ENCODE data around the gene TMED7.

TMED7 gene

GRCh38 chr5:115627295-115627865, 1.5 kb upstream of the TMED7 start:
- no peak for DNase-seq (ENCODE audit: low spot score)

- DNase-seq (ENCODE audit: low spot score), result no peak
Observed at GRCh38 chr5:115626445-115626823, 598 bp upstream of the TMED7 start.

GRCh38 chr5:115624994-115625393, 842 bp downstream of the TMED7 start:
- DNase-seq (ENCODE audit: low spot score), result no peak

GRCh38 chr5:115623658-115624057, 2.2 kb downstream of the TMED7 start:
- DNase-seq (ENCODE audit: low spot score), result no peak

- no peak for DNase-seq (ENCODE audit: low spot score)
Observed at GRCh38 chr5:115621365-115621900, 4.4 kb downstream of the TMED7 start.

GRCh38 chr5:115616892-115617291, 8.9 kb downstream of the TMED7 start:
- no peak for DNase-seq (ENCODE audit: low spot score)

GRCh38 chr5:115616472-115616871, 9.4 kb downstream of the TMED7 start:
- DNase-seq (ENCODE audit: low spot score), result no peak

- DNase-seq (ENCODE audit: low spot score), result no peak
Observed at GRCh38 chr5:115611873-115612272, 14.0 kb downstream of the TMED7 start.

- DNase-seq (ENCODE audit: low spot score), result no peak
Observed at GRCh38 chr5:115607935-115608334, 17.9 kb downstream of the TMED7 start.

- DNase-seq (ENCODE audit: low spot score), result no peak
Observed at GRCh38 chr5:115605436-115605835, 20.4 kb downstream of the TMED7 start.

- DNase-seq (ENCODE audit: low spot score), result no peak
Observed at GRCh38 chr5:115602591-115603125, 23.2 kb downstream of the TMED7 start.

- peak; percentile 82 for DNase-seq (ENCODE audit: low spot score)
Observed at GRCh38 chr5:115601701-115602590, 23.9 kb downstream of the TMED7 start, which contains the start of gene TICAM2. Gene TICAM2, minus strand, starts transcription at chr5:115602479. Its CDS starts 21,223 bp downstream, at chr5:115581256.

GRCh38 chr5:115600766-115601165, 25.1 kb downstream of the TMED7 start:
- DNase-seq (ENCODE audit: low spot score), result no peak

- DNase-seq (ENCODE audit: low spot score), result no peak
Observed at GRCh38 chr5:115599924-115600323, 25.9 kb downstream of the TMED7 start.

GRCh38 chr5:115599502-115599901, 26.3 kb downstream of the TMED7 start:
- DNase-seq (ENCODE audit: low spot score), result no peak

GRCh38 chr5:115594128-115595047, 31.4 kb downstream of the TMED7 start:
- DNase-seq (ENCODE audit: low spot score), result no peak

- no peak for DNase-seq (ENCODE audit: low spot score)
Observed at GRCh38 chr5:115589043-115589442, 36.8 kb downstream of the TMED7 start.

- DNase-seq (ENCODE audit: low spot score), result no peak
Observed at GRCh38 chr5:115588640-115589039, 37.2 kb downstream of the TMED7 start.

GRCh38 chr5:115586525-115587146, 39.2 kb downstream of the TMED7 start:
- peak; percentile 30 for DNase-seq (ENCODE audit: low spot score)

GRCh38 chr5:115585265-115585664, 40.6 kb downstream of the TMED7 start:
- no peak for DNase-seq (ENCODE audit: low spot score)

GRCh38 chr5:115584501-115584900, 41.3 kb downstream of the TMED7 start:
- no peak for DNase-seq (ENCODE audit: low spot score)
